ENCODE data around the gene C6orf89.

C6orf89 gene

GRCh38 chr6:36885461-36886401, at the start of gene C6orf89:
Gene C6orf89, plus strand, starts transcription at chr6:36885952. Its CDS starts 13,493 bp downstream, at chr6:36899445.
- TF ChIP-seq CTCF (conservative IDR thresholded peaks at IDR 0.05; ENCODE audit: low read depth, low read length): peak; percentile 81
- Histone ChIP-seq H3K4me3 (IDR thresholded peaks at IDR 0.05; ENCODE audit: insufficient read depth, low read depth, low read length) (no peak within 1 kb of the TSS), H3K27me3 (ENCODE audit: insufficient read depth, low read depth) (no peaks in the 10 kb centered on the region; the same call in 1 of the 2 replicates), H2AFZ (ENCODE audit: low read depth) (peak within 1 kb of the TSS; percentile 85), H3K27ac (0 out of 2 replicates have a peak within 1 kb of the TSS, but pooled peaks have one; percentile 3), H3K9ac (peak within 1 kb of the TSS; percentile 33; the same call in 1 of the 2 replicates), H3K4me1 (ENCODE audit: low read depth, poor library complexity, severe bottlenecking) (peaks cover 27% of the 10 kb centered on the region), H3K79me2 (ENCODE audit: insufficient read depth, low read depth) (0 out of 2 replicates have a peak, but pooled peaks cover 8% of the 10 kb centered on the region), H3K4me2 (peak within 1 kb of the TSS; percentile 63), H4K20me1 (ENCODE audit: insufficient read depth) (no peaks in the 10 kb centered on the region), H3K36me3 (ENCODE audit: insufficient read depth) (no peaks in the 10 kb centered on the region)

GRCh38 chr6:36836111-36837021, 49.4 kb upstream of the C6orf89 start:
- Histone ChIP-seq H3K27ac (no peak overlapping the region), H2AFZ (ENCODE audit: low read depth) (no peak overlapping the region), H3K27me3 (ENCODE audit: insufficient read depth, low read depth) (no peaks in the 10 kb centered on the region), H3K4me2 (no peak overlapping the region), H3K4me3 (IDR thresholded peaks at IDR 0.05; ENCODE audit: insufficient read depth, low read depth, low read length) (no peak overlapping the region), H3K4me1 (ENCODE audit: low read depth, poor library complexity, severe bottlenecking) (no peaks in the 10 kb centered on the region), H3K79me2 (ENCODE audit: insufficient read depth, low read depth) (no peaks in the 10 kb centered on the region), H4K20me1 (ENCODE audit: insufficient read depth) (no peaks in the 10 kb centered on the region), H3K9ac (no peak overlapping the region), H3K36me3 (ENCODE audit: insufficient read depth) (no peaks in the 10 kb centered on the region)
- TF ChIP-seq CTCF (conservative IDR thresholded peaks at IDR 0.05; ENCODE audit: low read depth, low read length): no peak

DNA sequence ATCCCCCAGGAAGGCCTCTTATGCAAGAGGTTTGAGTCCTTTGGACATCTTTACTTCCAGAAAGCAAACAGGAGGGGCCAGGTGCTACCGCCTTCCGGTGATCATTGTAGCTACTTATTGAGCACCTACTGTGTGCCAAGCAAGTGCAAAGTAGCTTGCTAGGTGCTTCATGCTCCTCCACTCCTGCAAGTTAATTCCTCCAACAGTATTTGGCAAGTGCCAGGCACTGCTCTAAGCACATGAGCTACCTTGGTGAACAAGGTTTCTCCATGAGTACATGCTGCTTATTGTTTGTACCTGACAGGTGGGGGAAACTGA, 48.8 kb upstream of the C6orf89 start:
- TF ChIP-seq CTCF (conservative IDR thresholded peaks at IDR 0.05; ENCODE audit: low read depth, low read length): no peak

DNA sequence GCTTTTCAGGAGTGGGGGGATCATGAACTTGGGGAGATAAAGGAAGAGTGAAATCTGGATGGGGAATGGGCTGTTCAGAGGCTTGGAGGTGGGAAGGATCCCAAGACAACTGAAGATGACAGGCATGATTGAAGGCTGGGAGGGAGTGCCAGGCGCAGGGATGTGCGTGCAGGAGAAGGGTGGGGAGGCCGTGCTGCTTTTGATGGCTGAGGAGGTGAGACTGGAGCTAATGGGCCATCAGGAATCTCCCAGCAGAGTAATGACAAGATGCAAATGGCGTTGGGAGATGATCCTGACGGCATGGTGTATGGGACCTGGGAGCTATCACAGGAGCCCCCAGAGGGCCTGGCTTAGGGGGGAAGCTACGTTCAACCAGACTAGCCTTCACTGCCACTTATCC, 48.1 kb upstream of the C6orf89 start:
- no peak overlapping the region for H3K4me2 ChIP-seq
- H2AFZ ChIP-seq (ENCODE audit: low read depth): no peak overlapping the region
- H3K36me3 ChIP-seq (ENCODE audit: insufficient read depth): no peaks in the 10 kb centered on the region
- H3K79me2 ChIP-seq (ENCODE audit: insufficient read depth, low read depth): no peaks in the 10 kb centered on the region
- no peak overlapping the region for H3K27ac ChIP-seq
- no peak overlapping the region for H3K9ac ChIP-seq
- no peak for TF ChIP-seq CTCF (conservative IDR thresholded peaks at IDR 0.05; ENCODE audit: low read depth, low read length)
- no peaks in the 10 kb centered on the region for H3K27me3 ChIP-seq (ENCODE audit: insufficient read depth, low read depth)
- H3K4me1 ChIP-seq (ENCODE audit: low read depth, poor library complexity, severe bottlenecking): no peaks in the 10 kb centered on the region
- no peak overlapping the region for H3K4me3 ChIP-seq (IDR thresholded peaks at IDR 0.05; ENCODE audit: insufficient read depth, low read depth, low read length)
- no peaks in the 10 kb centered on the region for H4K20me1 ChIP-seq (ENCODE audit: insufficient read depth)

More for the DNA sequence above, 48.8 kb upstream of the C6orf89 start:
- Histone ChIP-seq H3K4me1 (ENCODE audit: low read depth, poor library complexity, severe bottlenecking) (no peaks in the 10 kb centered on the region), H3K79me2 (ENCODE audit: insufficient read depth, low read depth) (no peaks in the 10 kb centered on the region), H3K36me3 (ENCODE audit: insufficient read depth) (no peaks in the 10 kb centered on the region), H2AFZ (ENCODE audit: low read depth) (no peak overlapping the region), H3K27ac (no peak overlapping the region), H3K27me3 (ENCODE audit: insufficient read depth, low read depth) (no peaks in the 10 kb centered on the region), H4K20me1 (ENCODE audit: insufficient read depth) (no peaks in the 10 kb centered on the region), H3K9ac (no peak overlapping the region), H3K4me3 (IDR thresholded peaks at IDR 0.05; ENCODE audit: insufficient read depth, low read depth, low read length) (no peak overlapping the region), H3K4me2 (no peak overlapping the region)
